ENCODE data around the gene TGFBR1.

DNA sequence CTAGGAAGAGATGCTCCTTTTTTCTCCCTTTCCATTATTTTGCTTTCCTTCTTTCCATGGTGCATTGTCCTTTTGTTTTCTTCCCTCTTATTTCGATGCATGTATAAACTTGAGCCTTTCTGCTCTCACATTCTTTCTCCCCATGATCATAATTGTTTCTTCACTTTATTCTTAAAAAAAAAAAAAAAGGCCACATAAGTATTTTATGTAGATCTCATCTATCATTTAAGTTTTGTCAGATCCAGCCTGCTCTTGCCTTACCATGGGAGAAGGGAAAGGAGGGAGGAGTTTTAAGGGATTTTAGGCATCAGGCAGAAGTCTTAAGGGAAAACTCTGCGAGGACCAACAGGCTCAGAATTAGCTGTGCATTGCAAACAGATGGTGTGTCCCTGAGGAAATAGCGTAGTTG lies 11.1 kb downstream of the TGFBR1 start:
- TF ChIP-seq, protein P1, sequence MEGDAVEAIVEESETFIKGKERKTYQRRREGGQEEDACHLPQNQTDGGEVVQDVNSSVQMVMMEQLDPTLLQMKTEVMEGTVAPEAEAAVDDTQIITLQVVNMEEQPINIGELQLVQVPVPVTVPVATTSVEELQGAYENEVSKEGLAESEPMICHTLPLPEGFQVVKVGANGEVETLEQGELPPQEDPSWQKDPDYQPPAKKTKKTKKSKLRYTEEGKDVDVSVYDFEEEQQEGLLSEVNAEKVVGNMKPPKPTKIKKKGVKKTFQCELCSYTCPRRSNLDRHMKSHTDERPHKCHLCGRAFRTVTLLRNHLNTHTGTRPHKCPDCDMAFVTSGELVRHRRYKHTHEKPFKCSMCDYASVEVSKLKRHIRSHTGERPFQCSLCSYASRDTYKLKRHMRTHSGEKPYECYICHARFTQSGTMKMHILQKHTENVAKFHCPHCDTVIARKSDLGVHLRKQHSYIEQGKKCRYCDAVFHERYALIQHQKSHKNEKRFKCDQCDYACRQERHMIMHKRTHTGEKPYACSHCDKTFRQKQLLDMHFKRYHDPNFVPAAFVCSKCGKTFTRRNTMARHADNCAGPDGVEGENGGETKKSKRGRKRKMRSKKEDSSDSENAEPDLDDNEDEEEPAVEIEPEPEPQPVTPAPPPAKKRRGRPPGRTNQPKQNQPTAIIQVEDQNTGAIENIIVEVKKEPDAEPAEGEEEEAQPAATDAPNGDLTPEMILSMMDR (IDR thresholded peaks at IDR 0.05): no peak
- TF ChIP-seq ZFX (IDR thresholded peaks at IDR 0.05; ENCODE audit: borderline replicate concordance): no peak
